Fibroblast of the aortic adventitia (primary cell): ENCODE results near the gene CELF5. TPM values are rescaled to one million over a fixed set of nuclear protein-coding genes. Genes with fewer than 3 reads are reported as not detected.

Source experiments
- DNase-seq: peaks from one replicate; pipeline ENCODE4 v3.0.0-alpha.2; 2010; ENCODE audit warnings: low read depth
- H3K4me3 ChIP-seq: 2 replicates; pipeline ENCODE4 v1.5.1; 2011; ENCODE audit warnings: low read depth, mild to moderate bottlenecking, control low read depth, low read length, moderate library complexity
- CTCF ChIP-seq: IDR thresholded peaks from 2 replicates; pipeline ENCODE4 v1.5.1; 2011; ENCODE audit warnings: mild to moderate bottlenecking, low read length, control low read depth, inconsistent platforms; ENCODE audit not compliant: insufficient read depth
- total RNA-seq: library from RNA; depleted of rRNA; stranded (reverse); fragments of >200 nt; gene quantifications from 2 replicates; pipeline ENCODE4 v1.2.3, GENCODE V29; 2012; ENCODE audit warnings: low replicate concordance

CELF5 gene
- total RNA-seq, 1 donor = not detected

DNA sequence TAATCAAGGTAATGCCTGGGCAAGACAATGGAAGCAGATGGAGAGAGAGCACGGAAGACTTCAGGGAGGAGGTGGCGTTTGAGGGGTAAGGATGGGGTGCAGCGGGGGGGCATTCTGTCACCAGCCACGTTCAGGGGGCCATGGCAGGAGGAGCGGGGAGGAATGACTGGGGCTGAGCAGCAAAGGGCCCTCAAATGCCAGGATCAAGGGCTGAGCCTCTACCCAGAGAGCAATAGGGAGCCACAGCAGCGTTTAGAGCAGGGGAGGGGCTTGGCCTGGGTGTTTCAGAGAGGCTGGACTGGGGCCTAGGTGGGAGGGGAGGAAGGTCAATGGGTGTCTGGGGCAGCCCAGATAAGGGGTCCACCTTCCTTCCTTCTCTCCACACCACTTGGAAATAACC lies 44.3 kb downstream of the CELF5 start:
- DNase-seq = no peak
- no peak for TF ChIP-seq CTCF
- no peak overlapping the region for H3K4me3 ChIP-seq

- TF ChIP-seq CTCF = no peak
- no peak overlapping the region for H3K4me3 ChIP-seq
- DNase-seq = no peak
Observed at GRCh38 chr19:3269916-3270671, 45.6 kb downstream of the CELF5 start.

DNA sequence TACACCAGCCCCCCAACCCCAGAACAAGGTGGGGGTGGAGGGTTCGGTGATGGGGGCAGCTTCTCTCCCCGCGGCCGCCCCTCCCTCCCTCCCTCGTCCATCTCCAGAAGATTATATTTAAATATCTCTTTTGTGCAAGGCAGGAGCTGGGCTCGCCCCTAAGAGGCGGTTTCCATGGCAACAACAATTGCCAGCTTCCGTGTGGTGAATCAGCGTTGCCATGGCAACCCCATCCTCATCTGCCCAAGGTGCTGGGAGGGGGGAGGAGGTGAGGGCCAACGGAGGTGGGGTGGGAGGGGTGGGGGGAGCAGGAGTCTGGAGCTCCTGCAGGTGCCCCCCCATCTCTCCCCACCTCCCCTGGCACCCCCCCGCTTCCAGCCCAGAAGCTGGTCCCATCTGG lies 46.4 kb downstream of the CELF5 start:
- no peak for TF ChIP-seq CTCF
- DNase-seq = peak; percentile 32
- no peak overlapping the region for H3K4me3 ChIP-seq

DNA sequence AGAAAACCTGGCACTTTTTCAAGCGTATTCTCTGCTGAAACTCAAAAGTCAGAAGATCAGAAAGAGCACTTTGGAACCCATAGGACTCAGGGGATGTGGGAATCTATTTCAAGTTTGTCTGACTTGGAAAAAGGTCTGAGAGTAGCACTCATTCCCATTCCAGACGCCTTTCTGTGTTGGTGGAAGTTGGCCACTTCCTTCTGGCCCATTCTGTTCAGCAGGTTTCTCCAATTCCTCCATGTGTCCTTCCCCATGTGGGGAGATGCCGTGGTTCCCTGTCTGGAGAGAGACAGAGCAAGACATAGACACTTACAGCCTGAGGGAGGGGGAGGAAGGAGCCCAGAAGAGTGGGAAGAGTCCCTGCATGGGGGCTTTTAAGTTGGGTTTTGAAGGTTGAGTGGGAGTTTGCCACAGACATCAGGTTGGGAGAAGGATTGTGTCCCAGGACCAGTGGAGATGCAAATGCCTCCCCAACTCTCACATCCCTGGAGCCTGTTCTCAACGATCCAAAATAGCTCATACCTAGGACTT lies 48.0 kb downstream of the CELF5 start:
- DNase-seq = no peak
- no peak overlapping the region for H3K4me3 ChIP-seq
- no peak for TF ChIP-seq CTCF

DNA sequence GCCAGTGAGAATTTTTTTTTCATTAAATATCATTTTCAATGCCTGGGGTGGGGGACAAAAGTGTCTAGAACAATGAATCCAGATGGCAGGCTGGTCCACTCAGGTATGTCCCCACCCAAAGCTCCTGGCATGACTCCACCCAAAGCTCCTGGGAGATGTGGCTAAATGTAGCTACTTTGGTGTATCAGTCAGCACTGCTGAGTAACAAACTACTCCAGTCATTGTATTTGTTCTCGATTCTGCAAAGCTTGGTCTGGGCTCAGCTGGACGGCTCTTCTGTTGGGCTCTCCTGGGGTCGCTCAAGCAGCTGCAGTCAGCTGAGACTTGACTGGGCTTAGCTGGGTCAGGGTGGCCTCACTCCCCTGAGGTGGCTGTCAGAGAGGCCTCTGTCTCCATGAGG lies 48.5 kb downstream of the CELF5 start:
- TF ChIP-seq CTCF = no peak
- H3K4me3 ChIP-seq = no peak overlapping the region
- no peak for DNase-seq

DNA sequence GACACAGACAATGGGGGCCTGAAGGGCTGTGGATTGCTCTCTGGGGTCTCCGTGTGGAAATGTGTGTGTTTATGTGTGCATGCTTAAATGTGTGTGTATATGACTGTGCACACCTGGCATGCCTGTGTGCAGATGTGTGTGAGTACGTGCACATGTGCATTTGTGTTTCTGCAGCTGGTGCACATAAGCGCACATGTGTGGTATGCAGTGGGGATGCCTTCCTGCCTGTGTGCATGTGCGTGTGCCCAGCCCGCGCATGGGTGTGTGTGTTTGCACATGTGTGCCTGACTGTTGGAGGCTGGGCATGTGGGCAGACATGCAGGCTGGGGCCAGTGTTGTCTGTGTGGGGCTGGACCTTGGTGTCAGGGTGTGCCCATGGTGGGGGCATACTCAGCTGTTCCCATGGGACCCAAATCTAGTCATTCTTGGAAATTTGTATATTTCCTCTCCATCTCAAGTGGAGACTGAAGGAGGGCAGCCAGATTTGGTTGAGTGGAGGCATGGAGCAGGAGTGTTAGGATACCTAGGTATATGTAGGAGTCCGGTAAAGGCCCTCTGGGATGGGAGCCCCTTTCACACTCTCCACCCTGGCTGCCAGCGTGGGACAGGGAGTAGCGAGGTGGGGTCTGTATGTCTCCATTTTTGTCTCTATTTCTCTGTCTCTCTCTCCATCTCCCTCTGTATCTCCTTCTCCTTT lies 49.9 kb downstream of the CELF5 start:
- DNase-seq = no peak
- H3K4me3 ChIP-seq = no peak overlapping the region
- TF ChIP-seq CTCF = no peak
